ENCODE measurements around the gene C1QTNF8.

C1QTNF8 gene

GRCh38 chr16:1126586-1126985, 30.5 kb upstream of the C1QTNF8 start:
- DNase-seq = no peak

- DNase-seq = no peak
Observed at GRCh38 chr16:1126044-1126443, 30.0 kb upstream of the C1QTNF8 start.

DNA sequence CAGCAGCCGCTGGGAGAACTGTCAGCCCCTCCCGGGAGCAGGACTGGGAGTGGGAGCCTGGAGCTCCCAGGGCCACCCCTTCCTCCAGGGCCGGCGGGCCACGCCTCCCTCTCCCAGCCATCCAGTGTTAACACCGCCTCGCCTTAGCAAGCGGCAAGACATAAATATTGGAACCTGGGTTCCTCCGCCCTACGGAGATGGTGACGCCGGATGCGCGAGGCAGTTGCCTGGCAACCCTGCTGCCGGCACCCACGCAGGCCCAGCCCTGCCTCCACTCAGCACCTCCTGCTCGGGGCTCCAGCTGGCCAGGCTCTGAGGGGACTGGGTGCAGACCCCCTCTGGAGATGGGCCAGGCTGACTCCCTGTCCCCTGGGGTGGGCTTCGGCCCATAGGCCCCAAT, 29.4 kb upstream of the C1QTNF8 start:
- DNase-seq = no peak

GRCh38 chr16:1124795-1125194, 28.8 kb upstream of the C1QTNF8 start:
- no peak for DNase-seq

DNA sequence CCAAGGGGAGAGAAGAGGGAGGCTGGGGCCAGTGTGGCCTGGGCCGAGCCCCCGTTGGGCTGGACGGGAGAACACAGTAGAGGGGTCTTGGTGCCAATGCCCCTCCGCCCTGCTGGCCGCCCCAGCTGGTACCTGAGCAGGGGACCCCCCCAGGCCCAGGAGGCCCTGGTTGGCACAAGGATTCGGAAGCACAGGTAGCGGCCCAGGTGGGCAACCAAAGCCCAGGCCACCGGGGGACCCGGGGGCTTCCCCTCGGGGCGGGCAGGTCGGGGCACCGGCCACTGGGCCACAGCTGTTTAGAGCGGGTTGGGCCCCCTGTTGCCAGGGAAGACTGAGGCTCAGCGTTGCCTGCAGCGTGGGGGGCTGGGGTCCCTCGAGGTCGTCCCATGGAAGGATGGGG, 28.2 kb upstream of the C1QTNF8 start:
- DNase-seq = no peak

- no peak for DNase-seq
Observed at GRCh38 chr16:1123525-1124230, 27.6 kb upstream of the C1QTNF8 start.

GRCh38 chr16:1122398-1122765, 26.3 kb upstream of the C1QTNF8 start:
- DNase-seq = no peak

- DNase-seq = no peak
Observed at GRCh38 chr16:1121601-1122397, 25.8 kb upstream of the C1QTNF8 start.

DNA sequence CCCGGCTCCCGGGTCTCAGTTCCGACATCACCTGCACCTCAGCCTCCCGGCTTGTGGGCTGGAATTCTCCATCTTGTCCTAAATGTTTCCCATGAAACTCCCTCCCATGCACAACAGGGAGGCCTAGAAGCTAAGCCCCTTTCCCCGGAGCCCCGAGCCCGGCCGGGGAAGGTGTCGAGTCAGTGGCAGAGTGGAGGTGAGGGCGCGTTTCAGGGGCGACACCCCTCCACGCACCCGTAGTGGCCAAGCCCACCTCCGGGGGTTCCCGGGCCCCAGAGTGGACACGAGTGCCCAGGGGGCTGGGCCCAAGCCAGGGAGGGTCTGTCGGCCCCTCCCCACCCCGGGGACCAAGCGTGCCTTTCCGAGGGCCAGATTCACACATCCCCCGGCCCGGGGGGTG, 25.0 kb upstream of the C1QTNF8 start:
- DNase-seq = no peak

DNA sequence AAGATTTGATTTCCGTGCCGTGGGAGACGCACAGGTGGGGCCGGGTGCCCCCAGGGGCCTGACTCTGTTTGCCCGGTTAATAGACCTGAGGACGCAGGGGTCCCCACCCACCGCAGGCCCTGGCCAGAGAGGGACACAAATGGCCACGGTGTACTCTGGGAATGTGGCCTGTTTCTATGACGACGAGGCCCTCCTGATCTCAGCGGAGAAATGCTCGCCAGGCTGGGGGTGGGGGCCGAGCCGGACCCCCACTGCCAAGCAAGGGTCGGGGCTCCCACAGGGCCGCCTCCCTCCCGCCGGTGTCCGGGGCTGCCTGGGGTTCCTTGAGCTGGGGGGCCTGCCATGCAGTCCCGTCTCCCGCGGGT, 24.5 kb upstream of the C1QTNF8 start:
- DNase-seq = no peak

DNA sequence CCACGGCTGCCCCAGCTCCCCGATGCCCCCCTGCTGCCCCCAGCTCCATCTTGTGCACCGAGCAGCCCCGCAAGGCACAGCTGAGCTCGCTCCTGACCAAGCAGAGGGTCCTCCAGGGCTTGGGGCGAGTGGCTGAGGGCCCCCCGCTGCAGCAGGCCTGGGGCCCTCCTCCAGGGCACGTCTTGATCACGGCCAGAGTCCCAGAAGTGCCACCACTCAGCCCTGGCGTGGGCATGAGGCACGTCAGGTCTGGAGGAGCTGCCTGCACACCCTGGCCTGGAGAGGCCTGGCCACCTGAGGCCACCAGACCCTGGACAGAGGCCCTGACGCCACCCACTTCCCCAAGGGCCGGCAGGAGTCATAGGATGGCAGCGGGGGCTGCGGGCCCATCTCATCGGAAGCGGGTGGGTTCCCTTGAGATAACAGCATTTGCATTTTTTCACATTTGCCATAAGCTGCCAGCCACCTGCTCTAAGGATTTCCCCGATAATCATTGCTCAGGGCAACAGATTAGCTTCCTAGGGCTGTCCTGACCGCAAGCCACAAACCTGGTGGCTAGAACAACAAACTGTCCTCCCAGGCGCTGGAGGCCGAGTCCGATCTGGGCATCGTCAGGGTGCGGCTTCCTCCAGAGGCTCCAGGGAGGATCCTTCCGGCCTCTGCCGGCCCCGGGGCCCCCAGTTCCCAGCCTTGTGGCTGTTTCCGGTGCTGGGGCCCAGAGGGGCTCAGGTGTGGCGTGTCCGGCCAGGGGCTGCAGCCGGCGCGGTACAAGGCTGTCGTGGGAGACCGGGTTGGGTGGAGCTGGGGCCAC, 23.9 kb upstream of the C1QTNF8 start:
- no peak for DNase-seq

DNA sequence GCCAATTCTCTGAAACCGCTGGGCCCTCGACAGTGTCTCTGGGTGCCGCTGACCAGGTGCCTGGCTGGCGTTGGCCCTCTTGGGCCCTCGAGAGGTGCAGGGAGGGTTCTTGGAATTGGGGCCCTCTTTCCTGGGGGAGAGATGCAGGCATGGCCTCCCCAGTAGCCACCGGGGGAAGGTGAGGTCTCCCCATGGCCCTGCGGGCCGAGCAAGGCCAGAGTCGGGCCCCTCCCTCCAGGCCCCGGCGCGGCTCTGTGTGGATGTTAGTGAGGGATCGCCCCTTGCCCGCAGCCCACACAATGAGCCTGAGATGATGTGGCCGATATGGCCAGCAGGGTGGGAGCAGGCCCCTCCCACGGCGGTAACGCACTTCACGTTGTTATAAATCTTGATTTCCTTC, 23.1 kb upstream of the C1QTNF8 start:
- DNase-seq = no peak

DNA sequence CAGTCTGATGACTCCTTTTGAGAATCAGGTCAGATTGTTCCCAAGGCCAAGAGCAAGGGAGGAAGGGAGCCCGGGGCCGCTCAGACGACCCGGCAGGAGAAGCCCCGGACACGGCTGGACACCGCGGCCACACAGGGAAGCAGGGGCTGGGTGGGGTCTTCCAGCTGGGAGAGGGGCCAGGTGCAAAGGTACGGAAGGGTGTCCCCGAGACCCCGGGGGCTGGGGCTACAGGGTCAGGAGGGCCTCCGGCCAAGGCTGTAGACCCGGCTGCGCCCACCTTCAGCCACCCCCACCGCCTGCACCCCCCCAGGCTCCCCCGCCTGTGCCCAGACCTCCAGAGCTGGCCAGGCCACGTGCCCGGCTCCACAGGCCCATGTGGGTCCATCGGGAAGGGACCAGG, 21.9 kb upstream of the C1QTNF8 start:
- no peak for DNase-seq

- DNase-seq = no peak
Observed at GRCh38 chr16:1117176-1117900, 21.3 kb upstream of the C1QTNF8 start.

DNA sequence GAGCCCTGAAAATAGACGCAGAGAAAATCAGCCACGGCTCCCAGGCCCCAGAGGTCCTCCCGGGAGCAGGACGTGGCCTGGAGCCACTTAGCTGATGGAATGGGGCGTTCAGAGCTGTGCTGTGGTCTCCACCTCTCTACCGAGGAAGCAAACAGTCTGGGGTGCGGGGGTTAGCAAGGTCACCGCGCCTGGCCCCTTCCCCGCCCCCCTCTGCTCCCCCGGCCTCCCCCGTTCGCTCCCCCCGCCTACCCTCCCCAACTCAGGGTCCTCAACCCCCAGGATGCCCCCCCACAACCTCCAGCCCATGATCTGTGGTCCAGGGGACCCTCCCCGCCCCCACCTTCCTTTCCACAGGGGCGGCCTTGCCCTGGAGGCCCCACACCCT, 20.6 kb upstream of the C1QTNF8 start:
- DNase-seq = no peak

GRCh38 chr16:1113889-1114526, 18.0 kb upstream of the C1QTNF8 start:
- no peak for DNase-seq

GRCh38 chr16:1113489-1113888, 17.4 kb upstream of the C1QTNF8 start:
- no peak for DNase-seq

GRCh38 chr16:1112506-1113184, 16.6 kb upstream of the C1QTNF8 start:
- DNase-seq = no peak

- DNase-seq = no peak
Observed at GRCh38 chr16:1109648-1110047, 13.6 kb upstream of the C1QTNF8 start.

- no peak for DNase-seq
Observed at GRCh38 chr16:1108299-1109252, 12.5 kb upstream of the C1QTNF8 start.

DNA sequence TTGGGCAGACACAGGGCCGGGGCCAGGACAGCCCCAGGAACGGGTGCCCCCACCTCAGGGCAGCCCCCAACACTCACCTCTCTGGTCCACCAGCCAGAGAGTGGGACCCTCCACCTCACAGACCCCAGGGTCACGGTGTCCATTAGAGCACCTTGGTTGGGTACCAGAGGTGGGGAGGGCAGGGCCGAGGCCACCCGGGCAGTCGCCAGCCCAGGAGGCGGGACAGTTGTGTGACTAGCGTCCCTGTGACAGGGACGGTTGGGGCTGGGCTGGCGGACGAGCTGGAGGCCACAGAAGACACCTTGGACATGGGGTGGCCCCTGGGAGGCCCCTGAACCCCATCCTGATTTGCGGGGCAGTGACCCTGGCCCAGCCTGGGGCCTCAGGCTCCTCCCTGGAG, 11.7 kb upstream of the C1QTNF8 start:
- no peak for DNase-seq
